Measurements from ENCODE around the gene MAPKAPK5.

DNA sequence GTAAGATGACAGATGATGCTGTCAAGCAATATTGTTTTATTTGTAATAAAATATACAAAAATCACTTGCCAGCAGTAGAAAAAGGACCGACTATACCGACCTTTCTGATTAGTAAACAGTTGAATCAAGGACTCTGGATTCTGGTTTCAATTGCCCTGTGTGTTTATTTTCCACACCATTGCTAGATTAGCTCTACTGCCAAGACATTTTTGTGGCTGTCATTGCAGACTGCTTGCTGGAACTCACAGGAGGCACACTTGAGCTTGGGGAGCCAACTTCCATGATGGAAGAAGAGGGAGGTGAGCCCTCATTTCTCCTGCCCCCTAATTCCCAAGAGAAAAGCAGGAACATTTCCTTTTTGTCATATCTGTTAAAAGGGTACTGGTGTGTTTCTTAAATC is 51.3 kb downstream of the MAPKAPK5 start:
- TF ChIP-seq, protein P1, sequence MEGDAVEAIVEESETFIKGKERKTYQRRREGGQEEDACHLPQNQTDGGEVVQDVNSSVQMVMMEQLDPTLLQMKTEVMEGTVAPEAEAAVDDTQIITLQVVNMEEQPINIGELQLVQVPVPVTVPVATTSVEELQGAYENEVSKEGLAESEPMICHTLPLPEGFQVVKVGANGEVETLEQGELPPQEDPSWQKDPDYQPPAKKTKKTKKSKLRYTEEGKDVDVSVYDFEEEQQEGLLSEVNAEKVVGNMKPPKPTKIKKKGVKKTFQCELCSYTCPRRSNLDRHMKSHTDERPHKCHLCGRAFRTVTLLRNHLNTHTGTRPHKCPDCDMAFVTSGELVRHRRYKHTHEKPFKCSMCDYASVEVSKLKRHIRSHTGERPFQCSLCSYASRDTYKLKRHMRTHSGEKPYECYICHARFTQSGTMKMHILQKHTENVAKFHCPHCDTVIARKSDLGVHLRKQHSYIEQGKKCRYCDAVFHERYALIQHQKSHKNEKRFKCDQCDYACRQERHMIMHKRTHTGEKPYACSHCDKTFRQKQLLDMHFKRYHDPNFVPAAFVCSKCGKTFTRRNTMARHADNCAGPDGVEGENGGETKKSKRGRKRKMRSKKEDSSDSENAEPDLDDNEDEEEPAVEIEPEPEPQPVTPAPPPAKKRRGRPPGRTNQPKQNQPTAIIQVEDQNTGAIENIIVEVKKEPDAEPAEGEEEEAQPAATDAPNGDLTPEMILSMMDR (IDR thresholded peaks at IDR 0.05) = no peak
- TF ChIP-seq POLR2A (IDR thresholded peaks at IDR 0.05) = no peak
